Fibroblast of skin of right biceps (primary cell): Measurements from ENCODE around the gene AMOTL1.
"Not testable (repeated sequence)": the region's sequence is repeated elsewhere in the genome, so short reads cannot be mapped to it uniquely, and the experiment has no call there.

Experiments
- DNase-seq: peaks from one replicate; pipeline ENCODE4 v3.0.0-alpha.2; 2013

AMOTL1 gene

GRCh38 chr11:94885133-94885532 is 117.0 kb downstream of the AMOTL1 start:
- DNase-seq, result peak; percentile 32

DNA sequence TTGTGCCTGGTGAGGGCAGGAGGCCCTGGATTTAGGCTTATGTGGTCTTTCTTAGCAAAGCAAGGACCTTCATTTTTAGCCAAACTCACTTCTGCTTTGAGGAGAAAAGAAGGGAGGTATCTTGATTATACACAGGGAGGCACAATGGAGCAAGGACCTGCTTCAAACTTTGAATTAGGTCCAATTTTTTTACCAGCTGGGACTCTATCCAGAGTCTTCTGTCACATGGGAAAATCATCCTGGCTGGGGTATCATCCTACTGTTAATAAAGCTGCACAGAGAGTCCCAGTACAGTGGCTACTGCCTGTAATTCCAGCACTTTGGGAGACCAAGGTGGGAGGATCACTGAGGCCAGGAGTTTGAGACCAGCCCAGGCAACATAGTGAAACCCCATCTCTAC is 117.4 kb downstream of the AMOTL1 start:
- no peak for DNase-seq

DNA sequence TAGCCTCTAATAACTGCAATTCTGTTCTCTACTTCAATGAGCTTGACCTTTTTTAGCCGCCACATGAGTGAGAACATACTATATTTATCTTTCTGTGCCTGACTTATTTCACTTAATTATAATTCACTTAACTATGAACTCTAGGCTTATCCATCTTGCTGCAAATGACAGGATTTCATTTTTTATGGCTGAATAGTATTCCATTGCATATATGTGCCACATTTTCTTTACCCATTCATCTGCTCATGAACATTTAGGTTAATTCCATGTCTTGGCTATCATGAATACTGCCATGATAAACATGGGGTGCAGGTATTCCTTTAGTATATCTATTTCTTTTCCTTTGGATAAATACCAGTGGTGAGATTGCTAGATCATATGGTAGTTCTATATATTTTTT is 120.0 kb downstream of the AMOTL1 start:
- no peak for DNase-seq

DNA sequence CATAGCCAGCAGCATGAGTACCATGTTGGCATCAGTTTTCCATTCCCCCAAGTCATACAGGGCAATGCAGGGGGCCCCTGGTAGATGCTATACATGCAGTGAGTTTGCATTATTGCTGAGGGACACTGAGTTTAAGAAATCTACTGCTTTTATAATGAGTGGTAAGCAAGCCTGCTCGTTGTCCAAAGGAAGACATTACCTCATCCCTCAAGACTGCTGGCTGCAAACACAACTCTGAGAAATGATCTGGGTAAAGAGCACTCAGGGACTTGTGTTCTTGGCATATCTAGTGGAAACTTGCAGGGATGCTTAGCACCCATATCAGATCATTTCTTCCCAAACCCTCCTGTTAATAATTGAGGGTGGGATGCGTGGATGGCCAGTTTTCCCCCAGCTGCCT is 127.3 kb downstream of the AMOTL1 start:
- DNase-seq, result peak; percentile 66

DNA sequence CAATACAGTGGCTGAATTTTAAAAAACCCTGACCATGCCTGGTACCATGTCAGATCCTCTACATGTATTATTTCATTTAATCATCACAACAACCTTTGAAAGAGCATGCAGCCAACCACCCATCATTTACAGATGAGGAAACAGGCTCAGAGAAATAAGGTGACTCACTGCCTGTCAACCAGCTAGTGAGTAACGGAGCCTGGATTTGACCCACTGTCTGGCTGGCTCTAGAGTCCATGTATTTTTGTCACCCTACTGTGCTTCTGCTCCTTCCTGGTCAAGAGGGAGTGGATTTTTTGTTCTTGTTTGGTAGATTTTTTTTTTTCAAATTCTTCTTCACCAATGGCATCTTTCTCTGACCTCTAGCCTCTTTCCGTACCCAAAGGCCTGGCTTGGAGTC is 127.8 kb downstream of the AMOTL1 start:
- DNase-seq, result peak; percentile 76

- peak; percentile 49 for DNase-seq
Measured at GRCh38 chr11:94897330-94897768, 129.2 kb downstream of the AMOTL1 start.

GRCh38 chr11:94907226-94907625 is 139.1 kb downstream of the AMOTL1 start:
- no peak for DNase-seq

GRCh38 chr11:94909371-94909820 is 141.2 kb downstream of the AMOTL1 start:
- DNase-seq, result peak; percentile 90

- peak; percentile 46 for DNase-seq
Measured at GRCh38 chr11:94910270-94910669, 142.1 kb downstream of the AMOTL1 start.

DNA sequence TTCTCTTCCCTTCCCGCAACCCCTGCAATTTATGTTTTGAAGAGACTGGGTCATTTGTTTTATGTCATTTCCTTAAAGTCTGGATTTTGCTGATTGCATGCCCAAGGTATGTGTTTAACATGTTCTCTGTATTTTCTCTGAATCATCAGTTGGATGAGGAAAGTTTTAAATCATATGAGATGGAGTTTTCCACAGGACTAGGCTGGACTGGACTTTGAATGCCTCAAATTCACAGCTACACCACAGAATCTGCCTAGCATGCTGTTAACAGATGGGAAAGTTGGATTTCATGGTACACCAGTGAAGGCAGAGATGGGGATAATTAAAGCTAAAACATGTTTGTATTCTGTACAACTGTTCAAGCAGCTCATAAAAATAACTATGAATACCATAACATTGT is 142.6 kb downstream of the AMOTL1 start:
- DNase-seq, result peak; percentile 89

DNA sequence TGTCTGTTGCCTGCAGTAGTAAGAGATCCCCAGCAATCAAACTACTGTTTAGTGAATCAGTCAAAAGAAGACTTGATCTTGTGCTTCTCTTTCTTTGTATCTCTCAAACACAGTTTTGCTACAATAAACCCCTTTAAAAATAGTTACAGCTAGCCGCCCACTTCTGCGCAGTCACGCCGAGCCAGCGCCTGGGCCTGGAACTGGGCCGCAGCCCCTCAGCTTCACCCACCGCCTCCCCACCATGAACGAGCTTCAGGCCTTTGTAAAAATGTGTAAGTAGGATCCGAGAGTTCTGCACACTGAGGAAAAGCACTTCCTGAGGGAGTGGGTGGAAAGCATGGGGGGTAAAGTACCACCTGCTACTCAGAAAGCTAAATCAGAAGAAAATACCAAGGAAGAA is 144.7 kb downstream of the AMOTL1 start:
- no peak for DNase-seq

GRCh38 chr11:94913718-94914394 is 145.7 kb downstream of the AMOTL1 start:
- DNase-seq, result not testable (repeated sequence)

DNA sequence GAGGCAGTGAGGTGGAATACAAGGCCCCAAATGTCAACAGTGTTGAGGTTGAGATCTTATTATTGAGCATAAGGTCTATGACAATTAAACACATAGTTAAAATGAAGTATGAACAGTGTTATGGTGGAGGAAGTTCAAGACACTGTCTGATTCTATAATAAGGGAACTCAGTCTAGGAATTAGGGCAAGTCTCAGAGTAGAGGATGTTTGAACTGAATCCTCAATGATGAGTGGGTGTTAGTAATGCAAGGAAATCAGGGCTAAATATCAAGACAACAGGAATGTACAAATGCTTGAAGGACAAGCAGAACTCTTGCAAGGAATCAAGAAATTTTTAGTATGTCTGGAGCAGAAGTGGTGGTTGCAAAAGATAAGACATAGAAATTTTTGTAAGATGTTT is 152.2 kb downstream of the AMOTL1 start:
- no peak for DNase-seq

DNA sequence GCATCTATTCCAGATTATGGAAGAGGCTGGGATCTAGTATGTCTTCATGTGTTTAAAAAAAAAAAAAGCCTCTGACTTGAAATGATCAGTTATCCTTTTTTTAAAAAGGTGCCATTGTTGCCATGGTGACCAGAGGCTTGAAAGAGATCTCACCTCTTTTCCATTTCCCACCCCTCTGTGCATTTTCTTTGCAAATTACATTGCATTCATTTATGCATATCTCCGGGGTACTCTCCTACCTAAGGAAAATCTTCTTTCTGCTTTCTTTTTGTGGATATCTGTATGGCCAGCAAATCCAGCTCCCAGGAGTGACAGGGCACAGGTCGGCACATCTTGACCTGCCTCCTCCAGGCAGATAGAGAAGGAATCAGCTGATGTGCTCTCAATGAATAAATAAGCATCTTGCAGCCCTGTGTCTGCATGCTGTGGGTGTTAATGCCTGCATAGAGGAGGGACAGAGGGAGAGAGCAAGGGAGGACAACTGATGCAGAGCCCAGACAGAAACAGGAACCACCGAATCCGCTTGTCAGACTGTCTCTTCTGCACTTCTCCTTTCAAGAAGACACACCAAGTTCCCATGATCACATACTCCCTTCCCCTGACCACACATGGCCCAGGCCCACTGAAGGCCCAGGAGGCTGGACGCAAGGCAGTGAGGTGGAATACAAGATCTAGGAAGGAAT is 154.3 kb downstream of the AMOTL1 start:
- DNase-seq, result no peak

- DNase-seq, result no peak
Measured at GRCh38 chr11:94923004-94923334, 154.8 kb downstream of the AMOTL1 start.

DNA sequence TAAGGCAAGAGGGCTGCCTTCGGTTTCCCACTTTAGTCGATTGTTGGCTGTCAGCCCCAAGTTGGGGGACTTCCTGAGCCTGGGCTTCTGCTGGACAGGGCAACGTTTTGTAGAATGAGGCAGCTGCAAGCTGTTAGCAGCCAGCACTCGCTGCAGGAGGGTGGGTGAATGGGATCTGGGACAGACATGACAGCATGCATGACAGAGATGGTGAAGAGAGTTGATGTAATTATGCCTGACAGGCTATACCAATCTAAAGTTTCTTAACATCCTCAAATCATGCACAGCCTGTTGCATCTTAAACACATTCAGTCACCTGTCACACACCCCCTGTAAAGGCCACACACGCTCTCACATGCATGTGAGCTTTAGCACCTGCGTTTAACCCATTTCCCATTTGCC is 156.0 kb downstream of the AMOTL1 start:
- no peak for DNase-seq

DNA sequence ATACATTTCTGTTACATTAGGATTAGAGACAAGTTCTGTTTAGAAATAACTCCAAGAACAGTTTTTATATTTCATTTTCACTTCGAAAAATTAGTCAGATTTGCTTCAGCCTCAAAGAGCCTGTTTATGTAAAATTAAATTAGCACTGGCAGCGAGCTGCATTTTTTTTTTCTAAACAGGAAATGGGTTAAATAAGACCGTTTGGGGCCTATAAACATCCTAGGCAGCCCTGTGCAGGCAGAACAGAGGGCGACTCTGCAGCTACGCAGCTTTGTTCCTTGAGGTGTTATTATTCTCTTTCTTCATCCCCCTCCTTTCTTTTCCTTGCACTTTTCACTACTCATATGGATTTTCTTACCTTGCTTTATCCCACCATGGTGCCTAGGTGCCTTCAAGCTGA is 156.5 kb downstream of the AMOTL1 start:
- no peak for DNase-seq

DNA sequence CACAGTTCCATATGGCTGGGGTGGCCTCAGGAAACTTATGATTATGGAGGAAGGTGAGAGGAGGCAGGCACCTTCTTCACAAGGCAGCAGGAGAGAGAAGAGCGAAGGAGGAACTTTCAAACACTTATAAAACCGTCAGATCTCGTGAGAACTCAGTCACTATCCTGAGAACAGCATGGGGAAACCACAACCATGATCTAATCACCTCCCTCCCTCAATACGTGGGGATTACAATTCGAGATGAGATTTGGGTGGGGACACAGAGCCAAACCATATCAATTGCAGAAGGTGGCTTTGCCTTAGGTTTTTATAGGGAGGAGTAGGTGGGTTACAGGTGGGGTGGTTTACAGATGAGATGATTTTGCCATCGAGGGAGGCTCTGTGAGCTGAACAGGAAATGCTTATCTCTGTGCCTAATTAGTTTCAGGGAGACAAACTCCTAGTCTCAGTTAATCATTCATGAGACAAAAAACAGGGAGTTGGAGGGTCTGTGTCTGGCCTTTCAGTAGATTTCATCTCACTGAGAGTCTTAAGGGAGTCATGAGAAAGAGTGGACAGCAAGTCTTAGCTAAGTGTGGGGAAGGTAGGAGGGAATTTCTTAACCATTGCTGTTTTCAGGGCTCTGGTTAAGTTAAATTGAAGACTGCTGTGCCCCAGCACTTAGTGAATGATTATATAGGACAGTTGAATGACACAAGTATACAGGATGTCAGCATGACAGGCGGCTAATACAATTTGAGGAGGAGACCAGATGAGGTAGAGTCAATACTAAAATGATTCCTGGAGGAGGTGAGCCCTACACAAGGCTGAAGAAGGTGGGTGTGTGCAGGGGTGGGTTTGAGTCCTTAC is 157.5 kb downstream of the AMOTL1 start:
- peak; percentile 22 for DNase-seq

DNA sequence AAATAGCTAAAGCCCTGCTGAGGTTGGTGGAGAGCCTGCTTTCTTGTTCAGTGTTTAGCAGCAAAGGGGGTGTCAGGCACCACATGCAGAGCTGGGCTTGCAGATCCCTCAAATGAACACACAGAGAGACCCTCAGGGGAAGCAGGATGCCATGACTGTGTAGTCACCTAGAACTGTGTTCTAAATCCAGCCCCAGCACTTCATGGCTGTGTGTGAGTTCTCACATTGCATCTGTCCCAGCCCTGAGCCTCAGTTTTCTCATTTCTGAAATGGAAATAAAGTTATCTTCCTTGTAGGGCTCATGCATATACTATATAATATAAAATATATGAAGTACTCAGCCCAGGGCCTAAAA is 158.1 kb downstream of the AMOTL1 start:
- DNase-seq, result peak; percentile 66
